DND-41 (cell line): ENCODE results near the gene POLR2M.

ENCODE experiments used
- ATAC-seq: fragments of 200-7000 bp; cut with Tn5 transposase; 3 replicates; pipeline ENCODE4 v1.9.1; 2021; ENCODE audit warnings: low read depth; ENCODE audit not compliant: insufficient read depth
- DNase-seq: peaks from one replicate; pipeline ENCODE4 v3.0.0-alpha.2; 2020
- H2AFZ ChIP-seq: 2 replicates; pipeline ENCODE4 v1.6.0; 2012; ENCODE audit warnings: low read depth, low read length
- H3K27ac ChIP-seq: 2 replicates; pipeline ENCODE4 v1.5.1; 2012; ENCODE audit warnings: low read length, inconsistent platforms
- H3K27me3 ChIP-seq: fragments of 200-600 bp; sonication (generic); 2 replicates; pipeline ENCODE4 v1.6.0; 2012; ENCODE audit warnings: low read length, mild to moderate bottlenecking, inconsistent platforms; ENCODE audit not compliant: insufficient read depth, poor library complexity
- H3K36me3 ChIP-seq: 2 replicates; pipeline ENCODE4 v1.5.1; 2012; ENCODE audit warnings: low read length, inconsistent platforms; ENCODE audit not compliant: insufficient read depth
- H3K4me1 ChIP-seq: 2 replicates; pipeline ENCODE4 v1.5.1; 2012; ENCODE audit warnings: mild to moderate bottlenecking, low read length; ENCODE audit not compliant: insufficient read depth
- H3K4me2 ChIP-seq: 2 replicates; pipeline ENCODE4 v1.6.0; 2012; ENCODE audit warnings: mild to moderate bottlenecking, moderate library complexity, low read length, inconsistent platforms; ENCODE audit not compliant: insufficient read depth
- H3K4me3 ChIP-seq, 2 experiments: fragments of 200-600 bp in 1 of 2; shearing (Covaris generic) in 1 of 2; 2 replicates each; pipeline ENCODE4 v1.5.1; 2012 to 2016; ENCODE audit warnings: inconsistent platforms in 2 of 2, low read length in 2 of 2, mild to moderate bottlenecking in 2 of 2, low read depth in 1 of 2, moderate library complexity in 1 of 2
- H3K79me2 ChIP-seq: 2 replicates; pipeline ENCODE4 v1.6.0; 2012; ENCODE audit warnings: low read length, inconsistent platforms; ENCODE audit not compliant: insufficient read depth
- H3K9ac ChIP-seq: 2 replicates; pipeline ENCODE4 v1.6.0; 2012; ENCODE audit warnings: low read depth, mild to moderate bottlenecking, inconsistent platforms, low read length, moderate library complexity
- H3K9me3 ChIP-seq: 2 replicates; pipeline ENCODE4 v1.5.1; 2012; ENCODE audit warnings: low read length, moderate library complexity, mild to moderate bottlenecking, inconsistent platforms; ENCODE audit not compliant: insufficient read depth, severe bottlenecking
- H4K20me1 ChIP-seq: 2 replicates; pipeline ENCODE4 v1.6.0; 2012; ENCODE audit warnings: low read length; ENCODE audit not compliant: insufficient read depth
- CTCF ChIP-seq: IDR thresholded peaks from 2 replicates; pipeline ENCODE4 v1.5.1; 2012; ENCODE audit warnings: borderline replicate concordance, low read length, moderate library complexity, mild to moderate bottlenecking; ENCODE audit not compliant: poor library complexity, severe bottlenecking; ENCODE audit errors: extremely low read depth
- EZH2 ChIP-seq: IDR thresholded peaks from 3 replicates; pipeline ENCODE4 v1.6.1; 2012; ENCODE audit warnings: borderline replicate concordance, low read depth, mild to moderate bottlenecking, moderate library complexity, low read length, inconsistent platforms; ENCODE audit not compliant: severe bottlenecking

The POLR2M gene

GRCh38 chr15:57675481-57676181, 30.9 kb upstream of the POLR2M start:
- no peak for DNase-seq
- no peak overlapping the region for H3K27ac ChIP-seq

GRCh38 chr15:57676585-57676984, 29.9 kb upstream of the POLR2M start:
- no peak for DNase-seq
- TF ChIP-seq EZH2 = no peak
- TF ChIP-seq CTCF = no peak
- H3K9ac ChIP-seq = no peak overlapping the region
- no peaks in the 10 kb centered on the region for H3K79me2 ChIP-seq
- H3K36me3 ChIP-seq = no peaks in the 10 kb centered on the region
- ATAC-seq = no peak
- H3K4me3 ChIP-seq = no peak overlapping the region
- H3K27me3 ChIP-seq = peaks cover 8% of the 10 kb centered on the region
- H3K4me1 ChIP-seq = no peaks in the 10 kb centered on the region
- H4K20me1 ChIP-seq = no peaks in the 10 kb centered on the region
- H3K4me2 ChIP-seq = no peak overlapping the region
- no peaks in the 10 kb centered on the region for H3K9me3 ChIP-seq
- H2AFZ ChIP-seq = no peak overlapping the region
- H3K27ac ChIP-seq = no peak overlapping the region

More at GRCh38 chr15:57675481-57676181, 30.9 kb upstream of the POLR2M start:
- no peak overlapping the region for H3K9ac ChIP-seq
- H3K4me2 ChIP-seq = no peak overlapping the region
- ATAC-seq = no peak
- TF ChIP-seq EZH2 = no peak
- no peak for TF ChIP-seq CTCF
- no peak overlapping the region for H2AFZ ChIP-seq
- no peaks in the 10 kb centered on the region for H4K20me1 ChIP-seq
- H3K9me3 ChIP-seq = no peaks in the 10 kb centered on the region
- H3K79me2 ChIP-seq = no peaks in the 10 kb centered on the region
- H3K27me3 ChIP-seq = peaks cover 8% of the 10 kb centered on the region
- H3K4me3 ChIP-seq = no peak overlapping the region
- no peaks in the 10 kb centered on the region for H3K36me3 ChIP-seq
- H3K4me1 ChIP-seq = no peaks in the 10 kb centered on the region

DNA sequence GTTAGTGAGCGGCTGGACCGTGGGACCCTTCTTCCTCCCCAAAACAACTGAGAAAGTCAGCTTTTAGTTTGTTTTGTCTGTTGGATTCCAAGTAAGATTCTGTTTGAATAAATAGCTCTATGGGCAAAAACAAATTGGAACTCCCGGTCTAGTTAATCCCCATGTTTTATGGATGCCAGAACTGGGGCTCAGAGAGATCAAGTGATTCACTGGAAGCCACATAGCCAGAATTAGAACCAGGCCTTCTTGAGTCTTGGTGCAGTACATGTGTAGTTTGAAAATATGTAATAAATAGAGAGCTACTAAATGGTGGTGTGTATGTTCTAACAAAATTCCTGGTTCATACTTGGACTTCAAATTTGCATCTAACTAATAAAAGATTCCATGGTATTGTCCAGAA, 29.3 kb upstream of the POLR2M start:
- no peaks in the 10 kb centered on the region for H3K4me1 ChIP-seq
- no peak for TF ChIP-seq CTCF
- no peak for TF ChIP-seq EZH2
- DNase-seq = no peak

DNA sequence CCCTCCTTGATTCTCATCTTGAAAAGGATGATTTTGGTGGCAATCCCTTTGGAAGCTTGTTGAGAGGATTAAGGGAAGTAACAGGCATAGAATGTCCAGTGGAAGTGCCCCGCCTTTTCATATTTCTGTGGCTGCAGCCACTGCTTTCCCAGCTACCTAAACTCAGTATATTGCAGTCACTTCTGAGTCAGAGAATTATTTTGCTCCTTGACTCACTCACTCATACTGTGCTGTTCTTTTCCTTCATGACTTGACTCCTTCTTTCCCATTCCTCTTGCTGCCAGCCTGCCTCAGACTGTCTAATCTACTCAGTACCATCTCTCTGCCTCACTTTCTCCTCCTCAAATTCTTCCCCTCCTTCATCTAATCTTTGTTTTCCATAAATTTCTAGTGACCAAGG, 26.5 kb upstream of the POLR2M start:
- no peak for TF ChIP-seq CTCF
- no peak for TF ChIP-seq EZH2
- H3K27me3 ChIP-seq = peaks cover 5% of the 10 kb centered on the region
- H3K36me3 ChIP-seq = no peaks in the 10 kb centered on the region
- no peaks in the 10 kb centered on the region for H4K20me1 ChIP-seq
- no peaks in the 10 kb centered on the region for H3K4me1 ChIP-seq
- no peak overlapping the region for H3K9ac ChIP-seq
- no peak overlapping the region for H3K4me3 ChIP-seq
- no peak overlapping the region for H3K27ac ChIP-seq
- no peak overlapping the region; the same call in 1 of the 2 replicates for H3K4me2 ChIP-seq
- no peaks in the 10 kb centered on the region for H3K9me3 ChIP-seq
- no peak overlapping the region for H2AFZ ChIP-seq
- ATAC-seq (no peak), DNase-seq (no peak)
- no peaks in the 10 kb centered on the region for H3K79me2 ChIP-seq

More for the DNA sequence above, 29.3 kb upstream of the POLR2M start:
- ATAC-seq = no peak
- H3K9me3 ChIP-seq = no peaks in the 10 kb centered on the region
- H3K36me3 ChIP-seq = no peaks in the 10 kb centered on the region
- no peak overlapping the region for H3K4me2 ChIP-seq
- no peak overlapping the region for H3K4me3 ChIP-seq
- no peaks in the 10 kb centered on the region for H4K20me1 ChIP-seq
- H3K79me2 ChIP-seq = no peaks in the 10 kb centered on the region
- no peak overlapping the region for H3K27ac ChIP-seq
- H3K9ac ChIP-seq = no peak overlapping the region
- H3K27me3 ChIP-seq = peaks cover 8% of the 10 kb centered on the region
- H2AFZ ChIP-seq = no peak overlapping the region
